ENCODE measurements around the gene CLIC4.

CLIC4 gene

DNA sequence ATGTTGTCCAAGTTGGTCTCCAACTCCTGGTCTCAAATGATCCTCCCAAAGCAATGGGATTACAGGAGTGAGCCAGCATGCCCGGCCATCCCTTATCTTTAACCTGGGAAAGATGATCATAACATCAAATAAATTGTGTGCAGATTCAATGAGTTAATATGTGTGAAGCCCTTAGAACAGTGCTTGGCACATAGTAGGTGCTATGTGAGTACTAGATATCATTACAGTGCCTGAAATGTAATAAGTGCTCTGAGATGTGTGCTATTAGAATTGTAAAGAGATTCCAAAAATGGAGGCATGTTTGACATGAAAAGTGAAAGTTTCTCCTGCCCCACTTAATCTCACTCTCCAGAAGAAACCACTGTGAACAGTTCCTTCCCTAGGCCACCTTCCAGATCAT, 113.0 kb downstream of the CLIC4 start (continued):
- TF ChIP-seq, protein P1, sequence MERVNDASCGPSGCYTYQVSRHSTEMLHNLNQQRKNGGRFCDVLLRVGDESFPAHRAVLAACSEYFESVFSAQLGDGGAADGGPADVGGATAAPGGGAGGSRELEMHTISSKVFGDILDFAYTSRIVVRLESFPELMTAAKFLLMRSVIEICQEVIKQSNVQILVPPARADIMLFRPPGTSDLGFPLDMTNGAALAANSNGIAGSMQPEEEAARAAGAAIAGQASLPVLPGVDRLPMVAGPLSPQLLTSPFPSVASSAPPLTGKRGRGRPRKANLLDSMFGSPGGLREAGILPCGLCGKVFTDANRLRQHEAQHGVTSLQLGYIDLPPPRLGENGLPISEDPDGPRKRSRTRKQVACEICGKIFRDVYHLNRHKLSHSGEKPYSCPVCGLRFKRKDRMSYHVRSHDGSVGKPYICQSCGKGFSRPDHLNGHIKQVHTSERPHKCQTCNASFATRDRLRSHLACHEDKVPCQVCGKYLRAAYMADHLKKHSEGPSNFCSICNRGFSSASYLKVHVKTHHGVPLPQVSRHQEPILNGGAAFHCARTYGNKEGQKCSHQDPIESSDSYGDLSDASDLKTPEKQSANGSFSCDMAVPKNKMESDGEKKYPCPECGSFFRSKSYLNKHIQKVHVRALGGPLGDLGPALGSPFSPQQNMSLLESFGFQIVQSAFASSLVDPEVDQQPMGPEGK (CRISPR knock-in tag; IDR thresholded peaks at IDR 0.05; ENCODE audit: borderline replicate concordance) = no peak
- TF ChIP-seq CSDC2 (CRISPR knock-in tag; IDR thresholded peaks at IDR 0.05) = no peak
- no peak for TF ChIP-seq RARB (CRISPR knock-in tag; IDR thresholded peaks at IDR 0.05)
- no peak for TF ChIP-seq ZFP3 (CRISPR knock-in tag; IDR thresholded peaks at IDR 0.05)

DNA sequence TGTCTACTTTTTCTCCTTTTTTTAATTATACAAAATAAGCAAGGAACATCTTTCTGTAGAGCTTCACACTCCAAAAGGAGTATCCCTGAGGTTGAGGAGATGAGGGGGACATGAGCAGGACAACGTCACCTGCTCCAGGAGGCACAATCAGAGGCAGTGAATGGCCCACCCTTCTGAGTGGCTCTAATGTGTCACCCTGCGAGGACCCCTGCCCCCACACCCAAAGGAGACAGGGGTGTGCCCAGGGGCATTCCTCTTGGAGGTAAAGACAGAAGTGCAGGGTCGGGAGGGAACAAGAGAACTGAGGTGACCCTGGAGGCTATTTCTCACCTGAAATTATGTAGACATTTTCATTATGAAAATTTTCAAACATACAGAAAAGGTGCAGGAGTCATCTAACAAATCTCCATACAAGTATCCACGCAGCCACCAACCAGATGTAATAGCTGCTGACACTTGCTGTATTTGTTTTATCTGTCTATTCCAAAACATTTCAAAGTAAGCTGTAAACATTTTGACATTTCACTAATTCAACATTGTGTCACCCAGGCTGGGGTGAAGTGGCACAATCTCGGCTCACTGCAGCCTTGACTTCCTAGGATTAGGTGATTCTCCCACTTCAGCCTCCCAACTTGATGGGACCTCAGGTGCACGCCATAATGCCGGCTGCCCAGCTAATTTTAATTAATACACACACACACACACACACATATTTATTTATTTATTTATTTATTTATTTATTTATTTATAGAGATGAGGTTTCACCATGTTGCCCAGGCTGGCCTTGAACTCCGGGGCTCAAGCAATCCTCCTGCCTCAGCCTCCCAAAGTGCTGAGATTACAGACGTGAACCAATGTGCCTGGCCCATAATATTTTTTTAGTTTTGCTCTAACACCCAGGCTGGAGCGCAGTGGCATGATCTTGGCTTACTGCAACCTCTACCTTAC, 114.1 kb downstream of the CLIC4 start:
- no peak for TF ChIP-seq ZNF8 (CRISPR knock-in tag; IDR thresholded peaks at IDR 0.05)
- TF ChIP-seq BACH2 (CRISPR knock-in tag; IDR thresholded peaks at IDR 0.05; ENCODE audit: borderline replicate concordance) = no peak
- no peak for TF ChIP-seq PPARA (CRISPR knock-in tag; IDR thresholded peaks at IDR 0.05; ENCODE audit: borderline replicate concordance)
- no peak for TF ChIP-seq ARNTL (CRISPR knock-in tag; IDR thresholded peaks at IDR 0.05; ENCODE audit: borderline replicate concordance, low read depth)
- TF ChIP-seq ZNF565 (CRISPR knock-in tag; conservative IDR thresholded peaks at IDR 0.05; ENCODE audit: low read depth) = no peak
- TF ChIP-seq ZFP3 (CRISPR knock-in tag; IDR thresholded peaks at IDR 0.05) = no peak
- no peak for TF ChIP-seq RARB (CRISPR knock-in tag; IDR thresholded peaks at IDR 0.05)
- no peak for TF ChIP-seq GLIS3 (CRISPR knock-in tag; IDR thresholded peaks at IDR 0.05)
- no peak for TF ChIP-seq SNAI2 (CRISPR knock-in tag; IDR thresholded peaks at IDR 0.05)
- no peak for TF ChIP-seq CSDC2 (CRISPR knock-in tag; IDR thresholded peaks at IDR 0.05)
- TF ChIP-seq, protein P1 (CRISPR knock-in tag; IDR thresholded peaks at IDR 0.05; ENCODE audit: borderline replicate concordance) = no peak
- no peak for TF ChIP-seq ESRRG (CRISPR knock-in tag; IDR thresholded peaks at IDR 0.05)
- TF ChIP-seq, protein P2, sequence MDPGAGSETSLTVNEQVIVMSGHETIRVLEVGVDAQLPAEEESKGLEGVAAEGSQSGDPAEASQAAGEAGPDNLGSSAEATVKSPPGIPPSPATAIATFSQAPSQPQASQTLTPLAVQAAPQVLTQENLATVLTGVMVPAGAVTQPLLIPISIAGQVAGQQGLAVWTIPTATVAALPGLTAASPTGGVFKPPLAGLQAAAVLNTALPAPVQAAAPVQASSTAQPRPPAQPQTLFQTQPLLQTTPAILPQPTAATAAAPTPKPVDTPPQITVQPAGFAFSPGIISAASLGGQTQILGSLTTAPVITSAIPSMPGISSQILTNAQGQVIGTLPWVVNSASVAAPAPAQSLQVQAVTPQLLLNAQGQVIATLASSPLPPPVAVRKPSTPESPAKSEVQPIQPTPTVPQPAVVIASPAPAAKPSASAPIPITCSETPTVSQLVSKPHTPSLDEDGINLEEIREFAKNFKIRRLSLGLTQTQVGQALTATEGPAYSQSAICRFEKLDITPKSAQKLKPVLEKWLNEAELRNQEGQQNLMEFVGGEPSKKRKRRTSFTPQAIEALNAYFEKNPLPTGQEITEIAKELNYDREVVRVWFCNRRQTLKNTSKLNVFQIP (CRISPR knock-in tag; IDR thresholded peaks at IDR 0.05; ENCODE audit: borderline replicate concordance, low read depth) = no peak
- TF ChIP-seq ZFP30 (CRISPR knock-in tag; IDR thresholded peaks at IDR 0.05) = no peak
- TF ChIP-seq ISL1 (CRISPR knock-in tag; IDR thresholded peaks at IDR 0.05) = no peak
- TF ChIP-seq TCF4 (CRISPR knock-in tag; IDR thresholded peaks at IDR 0.05; ENCODE audit: borderline replicate concordance) = no peak
- ATAC-seq = no peak

DNA sequence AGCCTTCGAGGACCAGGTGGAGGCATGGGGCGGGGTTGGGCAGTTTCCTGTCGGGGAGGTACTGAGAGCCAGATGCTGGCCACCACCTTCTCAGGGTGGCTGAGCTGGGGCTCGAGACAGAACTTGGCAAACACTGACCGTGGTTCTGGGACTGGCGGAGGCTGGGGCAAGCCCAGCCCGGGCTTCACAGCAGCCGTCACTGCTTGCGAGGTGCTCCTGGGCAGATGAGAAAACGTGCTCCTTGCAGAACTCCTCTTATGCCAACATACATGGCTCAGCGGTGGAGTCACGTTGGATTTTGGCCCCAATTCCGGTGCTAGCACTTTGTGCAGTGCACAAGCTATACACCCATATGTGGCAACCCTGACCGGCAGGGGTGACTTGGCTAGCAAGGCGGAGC, 115.6 kb downstream of the CLIC4 start:
- no peak for ATAC-seq
- TF ChIP-seq, protein P3, sequence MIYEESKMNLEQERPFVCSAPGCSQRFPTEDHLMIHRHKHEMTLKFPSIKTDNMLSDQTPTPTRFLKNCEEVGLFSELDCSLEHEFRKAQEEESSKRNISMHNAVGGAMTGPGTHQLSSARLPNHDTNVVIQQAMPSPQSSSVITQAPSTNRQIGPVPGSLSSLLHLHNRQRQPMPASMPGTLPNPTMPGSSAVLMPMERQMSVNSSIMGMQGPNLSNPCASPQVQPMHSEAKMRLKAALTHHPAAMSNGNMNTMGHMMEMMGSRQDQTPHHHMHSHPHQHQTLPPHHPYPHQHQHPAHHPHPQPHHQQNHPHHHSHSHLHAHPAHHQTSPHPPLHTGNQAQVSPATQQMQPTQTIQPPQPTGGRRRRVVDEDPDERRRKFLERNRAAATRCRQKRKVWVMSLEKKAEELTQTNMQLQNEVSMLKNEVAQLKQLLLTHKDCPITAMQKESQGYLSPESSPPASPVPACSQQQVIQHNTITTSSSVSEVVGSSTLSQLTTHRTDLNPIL (CRISPR knock-in tag; IDR thresholded peaks at IDR 0.05; ENCODE audit: low read depth) = no peak
- TF ChIP-seq ARNTL (CRISPR knock-in tag; IDR thresholded peaks at IDR 0.05; ENCODE audit: borderline replicate concordance, low read depth) (no peak), CSDC2 (CRISPR knock-in tag; IDR thresholded peaks at IDR 0.05) (no peak), ISL1 (CRISPR knock-in tag; IDR thresholded peaks at IDR 0.05) (no peak), CSRNP3 (CRISPR knock-in tag; IDR thresholded peaks at IDR 0.05) (no peak), TSHZ2 (CRISPR knock-in tag; IDR thresholded peaks at IDR 0.05) (no peak), ZC3H10 (CRISPR knock-in tag; IDR thresholded peaks at IDR 0.05) (no peak), ESRRG (CRISPR knock-in tag; IDR thresholded peaks at IDR 0.05) (no peak)
